HCT116 (cell line): Measurements from ENCODE around the gene HMCN1.

ENCODE experiments used
- CTCF ChIP-seq, 3 experiments: fragments of 200-600 bp in 1 of 3; sonication (generic) in 1 of 3; IDR thresholded peaks in 2 of 3; conservative IDR thresholded peaks in 1 of 3; 2 replicates each; pipeline ENCODE4 v1.5.1; 2012 to 2017; ENCODE audit warnings: low read depth in 2 of 3, low read length in 2 of 3, antibody characterized with exemption in 1 of 3, borderline replicate concordance in 1 of 3, control low read depth in 1 of 3, mild to moderate bottlenecking in 1 of 3, mixed read lengths in 1 of 3, mixed run types in 1 of 3, moderate library complexity in 1 of 3; ENCODE audit not compliant: insufficient read depth in 1 of 3
- EZH2 ChIP-seq: fragments of 200-600 bp; sonication (generic); IDR thresholded peaks from 2 replicates; pipeline ENCODE4 v1.6.1; 2017; ENCODE audit warnings: antibody characterized with exemption, mixed run types
- EZH2phosphoT487 ChIP-seq: fragments of 200-600 bp; IDR thresholded peaks from 2 replicates; pipeline ENCODE4 v1.6.1; 2018; ENCODE audit warnings: antibody characterized with exemption, borderline replicate concordance
- POLR2A ChIP-seq: IDR thresholded peaks from 2 replicates; pipeline ENCODE4 v1.7.0; 2011; ENCODE audit warnings: borderline replicate concordance; ENCODE audit not compliant: insufficient read depth, insufficient read length; ENCODE audit errors: extremely low read depth
- POLR2AphosphoS5 ChIP-seq: IDR thresholded peaks from 2 replicates; pipeline ENCODE4 v1.6.1; 2011; ENCODE audit warnings: mild to moderate bottlenecking, low read depth, low read length, moderate library complexity
- REST ChIP-seq: IDR thresholded peaks from 2 replicates; pipeline ENCODE4 v1.6.1; 2012; ENCODE audit warnings: low read depth
- SRF ChIP-seq: IDR thresholded peaks from 2 replicates; pipeline ENCODE4 v1.6.1; 2012; ENCODE audit warnings: low read depth

GRCh38 chr1:186086583-186086982, 352.4 kb downstream of the HMCN1 start:
- TF ChIP-seq POLR2A = no peak
- TF ChIP-seq EZH2 = no peak
- TF ChIP-seq REST = no peak
- TF ChIP-seq CTCF (IDR thresholded peaks at IDR 0.05 in 2 of 3, conservative IDR thresholded peaks at IDR 0.05 in 1 of 3; ENCODE audit: borderline replicate concordance in 1 of 3, insufficient read depth in 1 of 3, low read depth in 2 of 3, low read length in 2 of 3) = no peak
- TF ChIP-seq POLR2AphosphoS5 = no peak
- TF ChIP-seq SRF = no peak
- no peak for TF ChIP-seq EZH2phosphoT487
